ENCODE data around the gene KTN1. TPM values are rescaled to one million over a fixed set of nuclear protein-coding genes. Genes with fewer than 3 reads are reported as not detected.

KTN1 gene
- total RNA-seq, 2 experiments from 2014 or later = 59.9 to 68.4 TPM

DNA sequence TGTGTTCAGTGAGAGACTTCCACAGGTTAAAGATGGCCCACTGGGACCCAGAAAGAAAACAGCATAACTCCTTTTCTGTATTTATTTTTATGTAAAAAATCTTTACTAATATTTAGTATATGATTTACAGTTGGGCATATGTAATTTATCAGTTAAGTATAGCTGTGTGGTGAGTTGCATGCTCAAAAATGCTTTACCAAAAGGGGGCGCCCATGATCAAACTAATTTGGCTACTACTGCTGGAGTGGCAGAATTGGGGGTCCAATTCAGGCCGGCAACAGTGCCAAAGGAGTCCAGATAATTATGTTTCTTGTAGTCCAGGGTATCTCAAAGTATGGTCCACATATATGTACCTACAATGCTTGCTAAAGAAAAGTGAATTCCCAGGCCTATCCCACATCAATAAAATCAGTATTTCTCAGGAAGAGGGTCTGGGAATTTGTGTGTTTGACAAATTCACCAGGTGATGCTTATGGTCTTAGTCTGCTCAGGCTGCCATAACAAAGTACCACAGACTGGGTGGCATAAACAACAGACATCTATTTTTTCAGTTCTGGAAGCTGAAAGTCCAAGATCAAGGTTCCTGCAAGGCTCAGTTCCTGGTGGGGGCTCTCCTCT, 152.0 kb downstream of the KTN1 start:
- no peaks in the 10 kb centered on the region for H3K4me1 Mint-ChIP-seq (ENCODE audit: low read depth)
- ATAC-seq (ENCODE audit: poor library complexity) (no peak), DNase-seq (peak; percentile 9 to 69 (median 44))
- H3K9me3 Mint-ChIP-seq = no peaks in the 10 kb centered on the region
- H3K27me3 Mint-ChIP-seq = no peaks in the 10 kb centered on the region
- ChIA-PET POLR2A (interaction anchor here (0.8 kb wide), 1 partner anchor 608 kb away, joined by 4 read pairs; no protein-coding TSS in a partner anchor), CTCF (interaction anchor here (0.7 to 1.4 kb wide), 4 partner anchors 9 to 742 kb away, joined by 3 to 8 read pairs (median 4); no protein-coding TSS in a partner anchor)
- Histone ChIP-seq H3K27ac (ENCODE audit: low read depth in 1 of 2, low read length in 2 of 2) (no peak overlapping the region), H3K36me3 (ENCODE audit: insufficient read depth, low read length) (no peaks in the 10 kb centered on the region), H3K9me3 (ENCODE audit: control insufficient read depth in 1 of 2, insufficient read depth in 1 of 2, low read length in 2 of 2) (no peaks in the 10 kb centered on the region), H3K4me1 (ENCODE audit: insufficient read depth, low read length) (no peaks in the 10 kb centered on the region), H3K27me3 (ENCODE audit: control insufficient read depth in 1 of 2, insufficient read depth in 2 of 2, low read length in 2 of 2) (no peaks in the 10 kb centered on the region), H3K4me3 (ENCODE audit: low read length) (no peak overlapping the region)
- peak; percentile 54 for TF ChIP-seq CTCF (IDR thresholded peaks at IDR 0.05)
- H3K36me3 Mint-ChIP-seq (ENCODE audit: low read depth) = no peaks in the 10 kb centered on the region
- no peak overlapping the region for H3K27ac Mint-ChIP-seq
- no peak overlapping the region for H3K4me3 Mint-ChIP-seq
- intact Hi-C loops (cut with DNase I, micrococcal nuclease) = loop anchor here (1.0 to 10.0 kb wide), 5 partner anchors 607 to 742 kb away; no protein-coding TSS in a partner anchor

DNA sequence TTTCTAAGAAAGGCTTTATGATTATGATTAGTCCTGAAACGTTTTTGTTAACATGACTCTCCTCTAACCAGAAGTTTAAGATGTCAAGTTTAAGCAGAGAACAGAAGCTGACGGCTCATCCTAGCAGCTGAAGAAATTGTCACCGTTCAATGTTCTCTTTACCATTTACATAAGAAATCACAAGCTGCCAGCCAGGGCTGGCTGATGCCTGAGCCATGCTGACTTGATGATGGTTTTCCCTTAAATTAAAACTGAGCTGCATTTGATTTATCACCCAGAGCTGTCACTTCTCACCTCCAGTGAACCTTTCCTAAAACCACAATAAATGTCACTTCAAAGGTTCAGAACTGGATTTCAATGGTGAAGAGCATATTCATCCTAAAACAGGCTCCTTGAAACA, 153.6 kb downstream of the KTN1 start:
- Mint-ChIP-seq H3K36me3 (ENCODE audit: low read depth) (no peaks in the 10 kb centered on the region), H3K27ac (no peak overlapping the region), H3K4me3 (no peak overlapping the region), H3K9me3 (no peaks in the 10 kb centered on the region), H3K4me1 (ENCODE audit: low read depth) (no peaks in the 10 kb centered on the region), H3K27me3 (no peaks in the 10 kb centered on the region)
- Histone ChIP-seq H3K27ac (ENCODE audit: low read depth in 1 of 2, low read length in 2 of 2) (no peak overlapping the region), H3K27me3 (ENCODE audit: control insufficient read depth in 1 of 2, insufficient read depth in 2 of 2, low read length in 2 of 2) (no peaks in the 10 kb centered on the region), H3K4me3 (ENCODE audit: low read length) (no peak overlapping the region), H3K9me3 (ENCODE audit: control insufficient read depth in 1 of 2, insufficient read depth in 1 of 2, low read length in 2 of 2) (no peaks in the 10 kb centered on the region), H3K36me3 (ENCODE audit: insufficient read depth, low read length) (no peaks in the 10 kb centered on the region), H3K4me1 (ENCODE audit: insufficient read depth, low read length) (no peaks in the 10 kb centered on the region)
- DNase-seq = no peak
- ATAC-seq (ENCODE audit: poor library complexity) = no peak
- ChIA-PET POLR2A (no interaction called here), CTCF (interaction anchor here (1.7 kb wide), 1 partner anchor 741 kb away, joined by 5 read pairs; no protein-coding TSS in a partner anchor)
- TF ChIP-seq CTCF (IDR thresholded peaks at IDR 0.05) = no peak
- intact Hi-C loops (cut with DNase I, micrococcal nuclease) = loop anchor here (2.0 to 10.0 kb wide), 3 partner anchors 605 to 691 kb away; no protein-coding TSS in a partner anchor

Other genes starting within 250 kb of the KTN1 start
- 10 to 100 TPM; 19.9 to 20.5 TPM for gene ATG14, start 168.4 kb upstream of the KTN1 start, total RNA-seq
- not detected for gene TBPL2, start 139.6 kb upstream of the KTN1 start, total RNA-seq

All from CD4-positive, alpha-beta T cell (primary cell).